ENCODE results near the gene RHOT2. TPM values are rescaled to one million over a fixed set of nuclear protein-coding genes. Genes with fewer than 3 reads are reported as not detected.
A peak's percentile ranks its signal among the peaks of the same experiment; 100 is the strongest.

The RHOT2 gene
- total RNA-seq, 1 experiment from 2014 or later: 210 TPM

DNA sequence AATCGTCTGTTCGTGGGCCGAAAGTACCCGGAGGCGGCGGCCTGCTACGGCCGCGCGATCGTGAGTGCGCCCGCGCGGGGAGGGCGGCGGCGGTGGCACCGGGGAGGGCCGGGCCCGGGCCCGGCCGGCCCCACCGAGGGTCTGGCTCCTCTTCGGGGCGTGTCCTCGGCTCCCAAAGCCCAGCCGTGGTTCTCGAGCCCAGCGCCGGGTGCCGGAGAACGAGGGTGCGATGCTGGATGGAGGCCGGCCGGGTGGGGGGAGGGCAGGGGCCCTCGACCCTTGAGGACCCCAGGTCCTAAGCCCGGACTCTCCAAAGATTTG is 12.7 kb downstream of the RHOT2 start:
- no peak overlapping the region for H3K14ac ChIP-seq (ENCODE audit: insufficient read depth, low read length)
- no CpG with 5 or more reads among the region's 38 CpGs for WGBS (ENCODE audit: extremely low coverage, insufficient read length, low lambda C conversion rate)
- no peak overlapping the region for H3K18ac ChIP-seq (ENCODE audit: insufficient read length, low read depth, low read length)
- no peak overlapping the region for H2BK120ac ChIP-seq (ENCODE audit: low read depth, low read length, poor library complexity, severe bottlenecking)
- peaks cover 2% of the 10 kb centered on the region; the same call in 1 of the 2 replicates for H3K79me2 ChIP-seq (ENCODE audit: insufficient read depth, low read length)
- H4K8ac ChIP-seq (replicated peaks; ENCODE audit: insufficient read length, low read depth, low read length): no peak overlapping the region
- Mint-ChIP-seq H3K27me3 (ENCODE audit: low read depth) (no peaks in the 10 kb centered on the region; the same call in 1 of the 2 replicates), H3K4me3 (peak overlapping the region; percentile 81 to 86), H3K4me1 (peaks cover 17 to 35% of the 10 kb centered on the region in 2 experiments), H3K9me3 (no peaks in the 10 kb centered on the region), H3K27ac (no peak overlapping the region), H3K36me3 (ENCODE audit: insufficient read depth in 1 of 3, low read depth in 3 of 3) (peaks cover 14 to 28% (median 26%) of the 10 kb centered on the region in 3 experiments; a peak in 6 of 7 replicates)
- H2BK15ac ChIP-seq (ENCODE audit: low read depth, low read length): no peak overlapping the region
- no peak overlapping the region for H4K91ac ChIP-seq (ENCODE audit: insufficient read length, low read depth, low read length)
- no peak overlapping the region for H3K27ac ChIP-seq (ENCODE audit: insufficient read length, low read depth, low read length)
- no peak overlapping the region for H2BK12ac ChIP-seq (ENCODE audit: insufficient read length, low read depth, low read length)
- no peaks in the 10 kb centered on the region for H3K79me1 ChIP-seq (ENCODE audit: insufficient read depth, low read depth, low read length, poor library complexity, severe bottlenecking)
- H3K23ac ChIP-seq (ENCODE audit: insufficient read length, low read depth, low read length): no peak overlapping the region
- no peaks in the 10 kb centered on the region for H4K20me1 ChIP-seq (ENCODE audit: control insufficient read depth, insufficient read depth, insufficient read length)
- no peak overlapping the region for H3K56ac ChIP-seq (ENCODE audit: insufficient read length, low read depth, low read length)
- peak overlapping the region; percentile 14 for H3K9ac ChIP-seq (ENCODE audit: extremely low read depth, insufficient read length, low read length)
- H2AFZ ChIP-seq (ENCODE audit: low read length): no peak overlapping the region
- no peak overlapping the region for H2BK20ac ChIP-seq (ENCODE audit: low read depth, low read length, poor library complexity, severe bottlenecking)
- H3K4me2 ChIP-seq (ENCODE audit: insufficient read depth, insufficient read length, low read length): peak overlapping the region; percentile 71
- TF ChIP-seq, protein P1, sequence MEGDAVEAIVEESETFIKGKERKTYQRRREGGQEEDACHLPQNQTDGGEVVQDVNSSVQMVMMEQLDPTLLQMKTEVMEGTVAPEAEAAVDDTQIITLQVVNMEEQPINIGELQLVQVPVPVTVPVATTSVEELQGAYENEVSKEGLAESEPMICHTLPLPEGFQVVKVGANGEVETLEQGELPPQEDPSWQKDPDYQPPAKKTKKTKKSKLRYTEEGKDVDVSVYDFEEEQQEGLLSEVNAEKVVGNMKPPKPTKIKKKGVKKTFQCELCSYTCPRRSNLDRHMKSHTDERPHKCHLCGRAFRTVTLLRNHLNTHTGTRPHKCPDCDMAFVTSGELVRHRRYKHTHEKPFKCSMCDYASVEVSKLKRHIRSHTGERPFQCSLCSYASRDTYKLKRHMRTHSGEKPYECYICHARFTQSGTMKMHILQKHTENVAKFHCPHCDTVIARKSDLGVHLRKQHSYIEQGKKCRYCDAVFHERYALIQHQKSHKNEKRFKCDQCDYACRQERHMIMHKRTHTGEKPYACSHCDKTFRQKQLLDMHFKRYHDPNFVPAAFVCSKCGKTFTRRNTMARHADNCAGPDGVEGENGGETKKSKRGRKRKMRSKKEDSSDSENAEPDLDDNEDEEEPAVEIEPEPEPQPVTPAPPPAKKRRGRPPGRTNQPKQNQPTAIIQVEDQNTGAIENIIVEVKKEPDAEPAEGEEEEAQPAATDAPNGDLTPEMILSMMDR (conservative IDR thresholded peaks at IDR 0.05): no peak
- no peaks in the 10 kb centered on the region for H3K9me3 ChIP-seq (ENCODE audit: control insufficient read depth, low read depth, low read length)
- no peak overlapping the region for H2AK5ac ChIP-seq (ENCODE audit: insufficient read length, low read length)
- H3K23me2 ChIP-seq (ENCODE audit: insufficient read length, low read depth, low read length, poor library complexity, severe bottlenecking): peaks cover 11% of the 10 kb centered on the region
- no peaks in the 10 kb centered on the region for H3K27me3 ChIP-seq (ENCODE audit: insufficient read depth, low read length)
- H3K4me1 ChIP-seq (ENCODE audit: insufficient read depth, low read length): no peaks in the 10 kb centered on the region
- H2BK5ac ChIP-seq (ENCODE audit: insufficient read length, low read length): no peak overlapping the region
- no peak for DNase-seq
- no peak overlapping the region for H3K4ac ChIP-seq (ENCODE audit: low read depth, low read length)
- H4K5ac ChIP-seq (ENCODE audit: insufficient read length, low read depth, low read length): no peak overlapping the region
- H3T11ph ChIP-seq (ENCODE audit: low read length): no peak overlapping the region

All from H9 (cell line).